Gastrocnemius medialis (tissue), 4 donors: ENCODE results near the gene MDH2. TPM values are rescaled to one million over a fixed set of nuclear protein-coding genes. Genes with fewer than 3 reads are reported as not detected.

Source experiments
- ATAC-seq, 2 donors: fragments of 150-250 bp; one replicate each; pipeline ENCODE4 v1.9.1; 2016
- DNase-seq, 2 donors: peaks; one replicate each; pipeline ENCODE4 v3.0.0-alpha.2; 2019
- H3K27ac ChIP-seq, 4 donors: fragments of 200-600 bp; sonication (generic); 1 replicate in 1 of 4; 2 replicates in 3 of 4; pipeline ENCODE4 v1.5.1; 2016 to 2018; ENCODE audit warnings: mild to moderate bottlenecking in 2 of 4, moderate library complexity in 1 of 4
- H3K27me3 ChIP-seq, 3 donors: fragments of 200-600 bp; sonication (generic) in 2 of 3; 1 replicate in 1 of 3; 2 replicates in 2 of 3; pipeline versions ENCODE4 v1.5.1 to v1.6.0; 2016 to 2019; ENCODE audit warnings: mild to moderate bottlenecking in 1 of 3, moderate library complexity in 1 of 3
- H3K36me3 ChIP-seq, 2 donors: fragments of 200-600 bp; sonication (generic) in 1 of 2; one replicate each; pipeline ENCODE4 v1.5.1; 2017 to 2018
- H3K4me1 ChIP-seq, 2 donors: fragments of 200-600 bp; sonication (generic) in 1 of 2; one replicate each; pipeline ENCODE4 v1.5.1; 2016 to 2017; ENCODE audit warnings: mild to moderate bottlenecking in 2 of 2
- H3K4me3 ChIP-seq, 4 donors: fragments of 200-600 bp; sonication (generic) in 3 of 4; 1 replicate in 1 of 4; 2 replicates in 3 of 4; pipeline ENCODE4 v1.5.1; 2016 to 2019; ENCODE audit warnings: mild to moderate bottlenecking in 2 of 4
- H3K9me3 ChIP-seq, 3 donors: fragments of 200-600 bp; sonication (generic) in 2 of 3; 1 replicate in 1 of 3; 2 replicates in 2 of 3; pipeline ENCODE4 v1.5.1; 2016 to 2019
- CTCF ChIP-seq, 5 experiments: fragments of 450-650 bp in 3 of 5; fragments of 200-600 bp in 2 of 5; sonication (generic) in 2 of 5; IDR thresholded peaks in 4 of 5; conservative IDR thresholded peaks in 1 of 5; 1 replicate in 4 of 5; 2 replicates in 1 of 5; pipeline ENCODE4 v1.5.1; 2016 to 2019; ENCODE audit warnings: antibody characterized with exemption in 5 of 5, mild to moderate bottlenecking in 3 of 5, moderate library complexity in 3 of 5
- POLR2A ChIP-seq, 2 donors: fragments of 450-650 bp; IDR thresholded peaks; one replicate each; pipeline ENCODE4 v1.6.1; 2017; ENCODE audit warnings: antibody characterized with exemption in 2 of 2, mild to moderate bottlenecking in 2 of 2, moderate library complexity in 2 of 2
- in situ Hi-C, 4 donors: fragments of 200-750 bp; cut with MboI; loops; one replicate each; pipeline versions ENCODE4 v1.15.0 to v1.8.0; 2017; ENCODE audit warnings: low sequenced_read_pairs in 4 of 4
- intact Hi-C: fragments of 100-400 bp; cut with DNase I; formaldehyde crosslinking; loops from one replicate; pipeline ENCODE4 v1.15.1; 2023; ENCODE audit warnings: low total_unique reads
- total RNA-seq, 4 donors: library from RNA; depleted of rRNA; stranded (reverse); fragments of >200 nt; gene quantifications; one replicate each; pipeline versions ENCODE4 v1.1.0 to v1.2.3, GENCODE V29; 2016

MDH2 gene
- total RNA-seq, 4 donors from 2014 or later, result 236 to 344 (median 284) TPM

- Histone ChIP-seq H3K4me3 (no peak overlapping the region), H3K27ac (no peak overlapping the region), H3K9me3 (no peaks in the 10 kb centered on the region), H3K4me1 (peaks cover 12 to 22% of the 10 kb centered on the region in 2 donors), H3K27me3 (no peaks in the 10 kb centered on the region), H3K36me3 (peaks cover 8 to 75% of the 10 kb centered on the region in 2 donors)
- intact Hi-C loops (no loop called here), in situ Hi-C loops (no loop called here)
- ATAC-seq (no peak), DNase-seq (no peak)
- no peak for TF ChIP-seq POLR2A (IDR thresholded peaks at IDR 0.05)
- no peak for TF ChIP-seq CTCF (IDR thresholded peaks at IDR 0.05 in 4 of 5, conservative IDR thresholded peaks at IDR 0.05 in 1 of 5)
These were observed 17.2 kb downstream of the MDH2 start for GRCh38 chr7:76065016-76065612.

DNA sequence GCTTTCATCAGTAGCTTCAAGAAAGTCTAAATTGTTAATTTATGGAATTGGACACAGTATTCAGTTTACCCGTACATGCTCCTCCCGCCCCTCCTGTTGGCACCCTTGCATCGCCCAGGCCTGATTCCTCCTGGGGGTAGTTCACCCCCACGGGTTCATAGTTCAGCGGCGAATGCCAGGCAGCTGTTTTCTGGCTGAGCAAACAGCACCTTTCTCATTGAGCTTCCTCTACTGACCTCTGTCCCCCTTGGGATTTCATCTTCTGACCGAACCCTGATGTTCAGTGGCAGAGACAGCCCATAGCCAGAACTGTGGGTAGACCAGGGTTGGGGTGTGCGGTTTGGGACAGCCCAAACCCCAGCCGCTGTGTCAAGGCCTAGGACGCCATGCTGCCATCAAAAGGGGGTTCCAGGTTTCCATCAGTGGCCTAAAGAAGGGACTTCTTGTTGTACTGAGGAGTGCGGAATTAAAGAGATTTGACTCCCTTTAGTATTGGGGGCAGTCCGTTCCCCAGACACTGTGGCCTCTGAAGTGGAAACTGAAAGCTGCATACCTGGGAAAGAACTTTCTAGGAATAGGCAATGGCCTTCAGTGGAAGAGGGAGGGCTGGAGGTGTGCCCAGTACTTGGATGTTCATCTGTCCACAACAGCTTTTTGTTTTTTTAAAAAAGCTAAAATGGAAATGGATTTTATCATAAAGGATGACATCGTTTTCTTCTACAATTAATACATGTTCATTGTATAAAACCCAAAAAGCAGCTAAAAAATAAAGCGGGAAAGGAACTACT lies 19.0 kb downstream of the MDH2 start:
- H3K4me1 ChIP-seq, result peaks cover 0 to 9% of the 10 kb centered on the region in 2 donors
- in situ Hi-C loops, result no loop called here
- H3K4me3 ChIP-seq, result no peak overlapping the region

DNA sequence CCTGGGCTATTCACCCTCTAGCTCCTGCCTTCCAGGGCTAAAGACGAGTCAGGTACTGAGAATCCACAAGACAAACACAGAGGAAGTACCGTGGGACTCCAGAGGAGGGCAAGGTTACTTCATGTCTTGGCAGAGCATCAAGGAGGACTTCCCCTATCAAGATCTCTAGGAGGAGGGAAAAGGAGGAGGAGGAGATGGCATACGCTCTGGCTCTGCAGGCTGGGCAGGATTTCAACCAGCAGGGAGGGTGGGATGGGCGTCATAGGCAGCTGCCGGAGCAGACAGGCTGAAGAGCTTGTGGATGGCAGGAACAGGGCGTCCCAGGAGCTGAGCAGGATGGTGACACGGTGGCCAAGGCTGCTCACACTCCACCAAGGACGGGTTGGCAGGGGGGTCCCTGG lies 21.3 kb downstream of the MDH2 start:
- ATAC-seq, result peak; percentile 90 to 94
- Histone ChIP-seq H3K4me1 (peaks cover 0 to 9% of the 10 kb centered on the region in 2 donors), H3K9me3 (no peaks in the 10 kb centered on the region), H3K27ac (peak overlapping the region; percentile 54 to 64 (median 58)), H3K27me3 (no peaks in the 10 kb centered on the region), H3K4me3 (no peak overlapping the region), H3K36me3 (peaks cover 8 to 36% of the 10 kb centered on the region in 2 donors)
- peak; percentile 73 to 86 for DNase-seq
- intact Hi-C loops (no loop called here), in situ Hi-C loops (no loop called here)
- TF ChIP-seq POLR2A (IDR thresholded peaks at IDR 0.05), result no peak
- peak in 1 of 5 experiments; percentile 17 for TF ChIP-seq CTCF (IDR thresholded peaks at IDR 0.05 in 4 of 5, conservative IDR thresholded peaks at IDR 0.05 in 1 of 5)

More for the DNA sequence above, 19.0 kb downstream of the MDH2 start:
- TF ChIP-seq POLR2A (IDR thresholded peaks at IDR 0.05) (no peak), CTCF (IDR thresholded peaks at IDR 0.05 in 4 of 5, conservative IDR thresholded peaks at IDR 0.05 in 1 of 5) (no peak)
- intact Hi-C loops, result no loop called here
- Histone ChIP-seq H3K27me3 (no peaks in the 10 kb centered on the region), H3K36me3 (peaks cover 8 to 60% of the 10 kb centered on the region in 2 donors), H3K9me3 (no peaks in the 10 kb centered on the region), H3K27ac (no peak overlapping the region)
- DNase-seq (no peak), ATAC-seq (no peak)

- H3K36me3 ChIP-seq, result peaks cover 0 to 13% of the 10 kb centered on the region in 2 donors
- DNase-seq (peak in 1 of 2 donors; percentile 20), ATAC-seq (no peak)
- TF ChIP-seq POLR2A (IDR thresholded peaks at IDR 0.05), result no peak
- no peak for TF ChIP-seq CTCF (IDR thresholded peaks at IDR 0.05 in 4 of 5, conservative IDR thresholded peaks at IDR 0.05 in 1 of 5)
- H3K27ac ChIP-seq, result peak overlapping the region in 1 of 4 donors; percentile 31
- intact Hi-C loops, result no loop called here
- no peak overlapping the region for H3K4me3 ChIP-seq
- in situ Hi-C loops, result no loop called here
- no peaks in the 10 kb centered on the region for H3K27me3 ChIP-seq
- no peaks in the 10 kb centered on the region for H3K9me3 ChIP-seq
- peaks cover 0 to 9% of the 10 kb centered on the region in 2 donors for H3K4me1 ChIP-seq
These were observed 23.7 kb downstream of the MDH2 start for GRCh38 chr7:76071316-76072242.
